SK-N-SH (cell line): ENCODE measurements around the gene RPL37A. TPM values are rescaled to one million over a fixed set of nuclear protein-coding genes. Genes with fewer than 3 reads are reported as not detected.

ENCODE experiments used
- CTCF ChIA-PET: fragments of 300-600, 350-600 bp; formaldehyde crosslinking; extraction: SDS; loops from one replicate; lab custom pipeline; 2021; lab: Yijun Ruan, JAX
- POLR2A ChIA-PET: fragments of 350-600 bp; sonication (Branson Sonifier 250); formaldehyde crosslinking; extraction: SDS; loops from one replicate; lab custom pipeline; 2020; ENCODE audit warnings: antibody characterized with exemption, inconsistent platforms; lab: Yijun Ruan, JAX
- DNase-seq: peaks from one replicate; pipeline ENCODE4 v3.0.0; 2012
- H2AFZ ChIP-seq: fragments of 200-600 bp; sonication (generic); 2 replicates; pipeline ENCODE4 v1.8.1; 2016; ENCODE audit warnings: antibody characterized with exemption, mild to moderate bottlenecking, low read depth
- H3F3A ChIP-seq: fragments of 200-600 bp; sonication (generic); replicated peaks from 2 replicates; pipeline ENCODE3; 2016; ENCODE audit warnings: antibody characterized with exemption, mild to moderate bottlenecking; ENCODE audit not compliant: insufficient read depth
- H3K27ac ChIP-seq, 2 experiments: fragments of 200-500 bp in 1 of 2; fragments of 200-600 bp in 1 of 2; sonication (Bioruptor generic) in 1 of 2; sonication (generic), shearing (Covaris generic) in 1 of 2; 2 replicates each; pipeline versions ENCODE4 v1.5.1 to v1.6.1; 2014 to 2016; ENCODE audit warnings: low read depth in 2 of 2, inconsistent platforms in 1 of 2, low read length in 1 of 2, mild to moderate bottlenecking in 1 of 2, mixed read lengths in 1 of 2
- H3K27me3 ChIP-seq: fragments of 200-600 bp; sonication (generic), shearing (Covaris generic); 2 replicates; pipeline ENCODE4 v1.6.1; 2016; ENCODE audit warnings: mixed run types; ENCODE audit not compliant: insufficient read depth
- H3K36me3 ChIP-seq, 2 experiments: fragments of 200-500 bp in 1 of 2; fragments of 200-600 bp in 1 of 2; sonication (Bioruptor generic) in 1 of 2; sonication (generic) in 1 of 2; replicated peaks in 1 of 2; 2 replicates each; pipeline versions ENCODE3 to v1.5.1; 2014 to 2016; ENCODE audit warnings: low read length in 1 of 2, mild to moderate bottlenecking in 1 of 2; ENCODE audit not compliant: insufficient read depth in 2 of 2, control insufficient read depth in 1 of 2
- H3K4me1 ChIP-seq, 2 experiments: fragments of 200-500 bp in 1 of 2; fragments of 200-600 bp in 1 of 2; sonication (Bioruptor generic) in 1 of 2; sonication (generic), shearing (Covaris generic) in 1 of 2; 2 replicates each; pipeline versions ENCODE4 v1.5.1 to v1.6.1; 2014 to 2016; ENCODE audit warnings: low read depth in 1 of 2, low read length in 1 of 2, mixed run types in 1 of 2; ENCODE audit not compliant: insufficient read depth in 2 of 2, control insufficient read depth in 1 of 2
- H3K4me2 ChIP-seq: fragments of 200-600 bp; sonication (generic), shearing (Covaris generic); 2 replicates; pipeline ENCODE4 v1.6.1; 2017; ENCODE audit warnings: mixed run types
- H3K4me3 ChIP-seq, 2 experiments: fragments of 200-500 bp in 1 of 2; fragments of 200-600 bp in 1 of 2; sonication (Bioruptor generic) in 1 of 2; sonication (generic), shearing (Covaris generic) in 1 of 2; 2 replicates each; pipeline versions ENCODE4 v1.5.1 to v1.8.1; 2014 to 2016; ENCODE audit warnings: low read depth in 2 of 2, inconsistent platforms in 1 of 2, low read length in 1 of 2, mild to moderate bottlenecking in 1 of 2, mixed read lengths in 1 of 2, moderate library complexity in 1 of 2
- H3K79me2 ChIP-seq: fragments of 200-600 bp; sonication (generic); 2 replicates; pipeline ENCODE4 v1.8.1; 2017; ENCODE audit warnings: mild to moderate bottlenecking; ENCODE audit not compliant: insufficient read depth
- H3K9ac ChIP-seq: fragments of 200-600 bp; sonication (generic); 2 replicates; pipeline ENCODE4 v1.6.1; 2017; ENCODE audit warnings: mixed run types
- H3K9me2 ChIP-seq: fragments of 200-600 bp; sonication (generic); 2 replicates; pipeline ENCODE4 v1.6.1; 2017; ENCODE audit warnings: mixed run types
- H3K9me3 ChIP-seq: fragments of 200-600 bp; sonication (generic); 2 replicates; pipeline ENCODE4 v1.6.1; 2017; ENCODE audit warnings: mixed run types, mild to moderate bottlenecking, moderate library complexity
- H4K20me1 ChIP-seq: fragments of 200-600 bp; sonication (generic); 2 replicates; pipeline ENCODE4 v1.6.1; 2017; ENCODE audit warnings: mild to moderate bottlenecking, mixed run types; ENCODE audit not compliant: insufficient read depth
- CHD2 ChIP-seq: fragments of 150-350 bp; IDR thresholded peaks from 2 replicates; pipeline ENCODE4 v1.6.1; 2018; ENCODE audit warnings: low read length; ENCODE audit not compliant: partially characterized antibody
- EP300 ChIP-seq, 2 experiments: IDR thresholded peaks; 2 replicates each; pipeline versions ENCODE4 v1.4.0 to v1.6.1; 2012; ENCODE audit warnings: borderline replicate concordance in 1 of 2, low read depth in 1 of 2, low read length in 1 of 2
- FOSL2 ChIP-seq: IDR thresholded peaks from 2 replicates; pipeline ENCODE4 v1.4.0; 2012; ENCODE audit warnings: low read depth, mild to moderate bottlenecking, moderate library complexity, borderline replicate concordance
- FOXM1 ChIP-seq: IDR thresholded peaks from 2 replicates; pipeline ENCODE4 v1.4.0; 2012; ENCODE audit warnings: low read depth, mild to moderate bottlenecking
- GABPA ChIP-seq: IDR thresholded peaks from 2 replicates; pipeline ENCODE4 v1.4.0; 2012; ENCODE audit warnings: low read depth, mild to moderate bottlenecking
- IRF3 ChIP-seq: fragments of 150-350 bp; IDR thresholded peaks from 2 replicates; pipeline ENCODE4 v1.6.1; 2016; ENCODE audit warnings: mild to moderate bottlenecking, low read depth, low read length
- JUND ChIP-seq: IDR thresholded peaks from 2 replicates; pipeline ENCODE4 v1.4.0; 2012
- MAX ChIP-seq: IDR thresholded peaks from 2 replicates; pipeline ENCODE4 v1.4.0; 2012; ENCODE audit warnings: low read depth
- NFIC ChIP-seq: IDR thresholded peaks from 2 replicates; pipeline ENCODE4 v1.4.0; 2012; ENCODE audit warnings: borderline replicate concordance
- PBX3 ChIP-seq: IDR thresholded peaks from 2 replicates; pipeline ENCODE4; 2012
- POLR2AphosphoS5 ChIP-seq: IDR thresholded peaks from 2 replicates; pipeline ENCODE4 v1.6.1; 2012; ENCODE audit warnings: low read depth, low read length
- RXRA ChIP-seq: IDR thresholded peaks from 2 replicates; pipeline ENCODE4 v1.4.0; 2012; ENCODE audit warnings: low read depth, mild to moderate bottlenecking, borderline replicate concordance
- SIN3A ChIP-seq: IDR thresholded peaks from 2 replicates; pipeline ENCODE4 v1.6.1; 2012; ENCODE audit warnings: low read depth, mild to moderate bottlenecking, low read length, moderate library complexity, borderline replicate concordance
- TAF1 ChIP-seq: IDR thresholded peaks from 2 replicates; pipeline ENCODE4 v1.6.1; 2012; ENCODE audit warnings: low read depth, mild to moderate bottlenecking, low read length, moderate library complexity, borderline replicate concordance
- TCF12 ChIP-seq: IDR thresholded peaks from 2 replicates; pipeline ENCODE4 v1.4.0; 2012
- TEAD4 ChIP-seq: IDR thresholded peaks from 2 replicates; pipeline ENCODE4 v1.4.0; 2012; ENCODE audit warnings: mild to moderate bottlenecking, borderline replicate concordance; ENCODE audit not compliant: insufficient read depth
- USF2 ChIP-seq: fragments of 150-350 bp; IDR thresholded peaks from 2 replicates; pipeline ENCODE4 v1.6.1; 2017; ENCODE audit warnings: antibody characterized with exemption, low read length, low read depth, borderline replicate concordance
- YY1 ChIP-seq: IDR thresholded peaks from 2 replicates; pipeline ENCODE4 v1.4.0; 2012; ENCODE audit warnings: low read depth, mild to moderate bottlenecking
- WGBS: methylation state at CpG from one replicate; pipeline ENCODE4 v1.1.6; 2017; ENCODE audit warnings: low lambda C conversion rate; 5-methylcytosine and 5-hydroxymethylcytosine counted together
- polyA plus RNA-seq, 3 experiments: library from polyadenylated mRNA; depleted of rRNA; stranded (reverse); fragments of >200 nt; gene quantifications; 2 replicates each; pipeline ENCODE4 v1.2.3, GENCODE V29; 2012
- TF ChIP-seq, protein P1 (sequence below): IDR thresholded peaks from 2 replicates; pipeline ENCODE4 v1.6.1; 2012; ENCODE audit warnings: mild to moderate bottlenecking, low read depth, low read length, moderate library complexity

The RPL37A gene
- polyA plus RNA-seq, 1 of the 3 experiments (the other 2 are of a cell fraction), result 2,018 TPM

- TF ChIP-seq YY1, result no peak
- TF ChIP-seq RXRA, result no peak
- TF ChIP-seq SIN3A, result no peak
- TF ChIP-seq GABPA, result no peak
- TF ChIP-seq, protein P1, sequence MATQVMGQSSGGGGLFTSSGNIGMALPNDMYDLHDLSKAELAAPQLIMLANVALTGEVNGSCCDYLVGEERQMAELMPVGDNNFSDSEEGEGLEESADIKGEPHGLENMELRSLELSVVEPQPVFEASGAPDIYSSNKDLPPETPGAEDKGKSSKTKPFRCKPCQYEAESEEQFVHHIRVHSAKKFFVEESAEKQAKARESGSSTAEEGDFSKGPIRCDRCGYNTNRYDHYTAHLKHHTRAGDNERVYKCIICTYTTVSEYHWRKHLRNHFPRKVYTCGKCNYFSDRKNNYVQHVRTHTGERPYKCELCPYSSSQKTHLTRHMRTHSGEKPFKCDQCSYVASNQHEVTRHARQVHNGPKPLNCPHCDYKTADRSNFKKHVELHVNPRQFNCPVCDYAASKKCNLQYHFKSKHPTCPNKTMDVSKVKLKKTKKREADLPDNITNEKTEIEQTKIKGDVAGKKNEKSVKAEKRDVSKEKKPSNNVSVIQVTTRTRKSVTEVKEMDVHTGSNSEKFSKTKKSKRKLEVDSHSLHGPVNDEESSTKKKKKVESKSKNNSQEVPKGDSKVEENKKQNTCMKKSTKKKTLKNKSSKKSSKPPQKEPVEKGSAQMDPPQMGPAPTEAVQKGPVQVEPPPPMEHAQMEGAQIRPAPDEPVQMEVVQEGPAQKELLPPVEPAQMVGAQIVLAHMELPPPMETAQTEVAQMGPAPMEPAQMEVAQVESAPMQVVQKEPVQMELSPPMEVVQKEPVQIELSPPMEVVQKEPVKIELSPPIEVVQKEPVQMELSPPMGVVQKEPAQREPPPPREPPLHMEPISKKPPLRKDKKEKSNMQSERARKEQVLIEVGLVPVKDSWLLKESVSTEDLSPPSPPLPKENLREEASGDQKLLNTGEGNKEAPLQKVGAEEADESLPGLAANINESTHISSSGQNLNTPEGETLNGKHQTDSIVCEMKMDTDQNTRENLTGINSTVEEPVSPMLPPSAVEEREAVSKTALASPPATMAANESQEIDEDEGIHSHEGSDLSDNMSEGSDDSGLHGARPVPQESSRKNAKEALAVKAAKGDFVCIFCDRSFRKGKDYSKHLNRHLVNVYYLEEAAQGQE, result no peak
These were observed 21.2 kb upstream of the RPL37A start (continued) for GRCh38 chr2:216477283-216478035.

- Histone ChIP-seq H3F3A (peaks cover 18% of the 10 kb centered on the region), H3K4me3 (no peak overlapping the region), H3K9ac (peak overlapping the region; percentile 32), H3K4me2 (peak overlapping the region; percentile 39; the same call in 1 of the 2 replicates), H3K9me2 (no peaks in the 10 kb centered on the region), H3K79me2 (no peaks in the 10 kb centered on the region), H3K9me3 (no peaks in the 10 kb centered on the region), H4K20me1 (no peaks in the 10 kb centered on the region), H3K4me1 (peaks cover 6 to 24% of the 10 kb centered on the region in 2 experiments; a peak in 3 of 4 replicates), H2AFZ (peak overlapping the region; percentile 49; the same call in 1 of the 2 replicates), H3K27ac (peak overlapping the region in 1 of 2 experiments; percentile 73; a peak in 3 of 4 replicates), H3K36me3 (peaks cover 13 to 33% of the 10 kb centered on the region in 2 experiments), H3K27me3 (no peaks in the 10 kb centered on the region)
- DNase-seq, result no peak
- CTCF ChIA-PET, result interaction anchor here (0.7 kb wide), 1 partner anchor 444 kb away, joined by 4 read pairs; no protein-coding TSS in a partner anchor
- WGBS, result 14% methylated on average over 2 of the region's 3 CpGs
- TF ChIP-seq IRF3 (no peak), TCF12 (peak; percentile 78), FOXM1 (0 out of 2 replicates have a peak, but pooled peaks have one; percentile 55), NFIC (peak; percentile 89), MAX (peak; percentile 95), TEAD4 (no peak), POLR2AphosphoS5 (peak; percentile 51; the same call in 1 of the 2 replicates), FOSL2 (peak; percentile 83; the same call in 1 of the 2 replicates), RXRA (peak; percentile 11; the same call in 1 of the 2 replicates), PBX3 (peak; percentile 70), CHD2 (no peak), TAF1 (peak; percentile 71; the same call in 1 of the 2 replicates), EP300 (IDR thresholded peaks at IDR 0.05; ENCODE audit: borderline replicate concordance in 1 of 2, low read depth in 1 of 2, low read length in 1 of 2) (peak in 1 of 2 experiments; percentile 76; a peak in 1 of 4 replicates), JUND (peak; percentile 69), USF2 (no peak), YY1 (peak; percentile 64; the same call in 1 of the 2 replicates)
- POLR2A ChIA-PET, result interaction anchor here (0.9 to 1.1 kb wide), 2 partner anchors 20 to 26 kb away, joined by 3 to 4 read pairs; partner anchors contain the start of gene RPL37A
These were observed 20.5 kb upstream of the RPL37A start for GRCh38 chr2:216478151-216478550.
